Measurements from ENCODE around the gene YEATS2.

DNA sequence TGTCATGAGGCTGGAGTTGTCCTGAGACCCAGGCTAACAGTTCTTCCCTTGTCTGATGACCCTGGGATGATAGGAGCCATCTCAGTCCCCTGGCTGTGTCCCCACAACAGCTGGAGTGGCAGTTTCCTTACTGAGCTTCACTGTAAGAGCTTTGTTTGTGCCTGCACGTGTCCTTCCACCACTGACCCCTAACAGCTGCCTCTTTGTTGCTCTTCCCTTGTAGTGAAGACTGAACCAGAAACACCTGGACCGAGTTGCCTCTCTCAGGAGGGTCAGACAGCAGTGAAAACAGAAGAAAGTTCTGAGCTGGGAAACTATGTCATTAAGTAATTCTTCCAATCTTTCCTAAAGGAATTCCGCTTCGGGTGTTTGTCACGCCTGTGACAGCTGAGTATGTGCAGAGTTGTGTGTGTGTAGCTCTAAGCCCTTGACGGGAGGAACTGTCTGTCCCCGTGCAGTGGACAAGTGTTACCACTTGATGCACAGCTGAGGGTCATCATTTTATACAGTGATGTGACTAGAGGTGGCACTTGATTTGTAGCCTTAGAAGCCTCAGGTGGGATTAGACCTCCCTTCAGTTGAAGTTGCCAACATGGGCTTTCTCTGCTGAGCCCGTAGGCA is 102.8 kb downstream of the YEATS2 start:
- TF ChIP-seq, protein P1, sequence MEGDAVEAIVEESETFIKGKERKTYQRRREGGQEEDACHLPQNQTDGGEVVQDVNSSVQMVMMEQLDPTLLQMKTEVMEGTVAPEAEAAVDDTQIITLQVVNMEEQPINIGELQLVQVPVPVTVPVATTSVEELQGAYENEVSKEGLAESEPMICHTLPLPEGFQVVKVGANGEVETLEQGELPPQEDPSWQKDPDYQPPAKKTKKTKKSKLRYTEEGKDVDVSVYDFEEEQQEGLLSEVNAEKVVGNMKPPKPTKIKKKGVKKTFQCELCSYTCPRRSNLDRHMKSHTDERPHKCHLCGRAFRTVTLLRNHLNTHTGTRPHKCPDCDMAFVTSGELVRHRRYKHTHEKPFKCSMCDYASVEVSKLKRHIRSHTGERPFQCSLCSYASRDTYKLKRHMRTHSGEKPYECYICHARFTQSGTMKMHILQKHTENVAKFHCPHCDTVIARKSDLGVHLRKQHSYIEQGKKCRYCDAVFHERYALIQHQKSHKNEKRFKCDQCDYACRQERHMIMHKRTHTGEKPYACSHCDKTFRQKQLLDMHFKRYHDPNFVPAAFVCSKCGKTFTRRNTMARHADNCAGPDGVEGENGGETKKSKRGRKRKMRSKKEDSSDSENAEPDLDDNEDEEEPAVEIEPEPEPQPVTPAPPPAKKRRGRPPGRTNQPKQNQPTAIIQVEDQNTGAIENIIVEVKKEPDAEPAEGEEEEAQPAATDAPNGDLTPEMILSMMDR (conservative IDR thresholded peaks at IDR 0.05; ENCODE audit: low read depth, low read length): no peak
- no peak for TF ChIP-seq EZH2 (IDR thresholded peaks at IDR 0.05; ENCODE audit: low read length, unreplicated experiment)

All from PC-3 (cell line).